Nephron progenitor cell (in vitro differentiated cells): ENCODE data around the gene ADGRG2.

Experiments used
- DNase-seq: peaks from one replicate; pipeline ENCODE4 v3.0.0; 2021
- H3K27ac Mint-ChIP-seq: 2 replicates; pipeline ENCODE4 v1.8.0; 2021; ENCODE audit warnings: mild to moderate bottlenecking, moderate library complexity, mixed read lengths
- H3K27me3 Mint-ChIP-seq: 2 replicates; pipeline ENCODE4 v1.8.0; 2021; ENCODE audit warnings: mild to moderate bottlenecking, low read depth, mixed read lengths; ENCODE audit not compliant: poor library complexity
- H3K36me3 Mint-ChIP-seq: 2 replicates; pipeline ENCODE4 v1.8.0; 2021; ENCODE audit warnings: low read depth, mixed read lengths
- H3K4me1 Mint-ChIP-seq: 2 replicates; pipeline ENCODE4 v1.8.0; 2021; ENCODE audit warnings: mixed read lengths
- H3K4me3 Mint-ChIP-seq: 2 replicates; pipeline ENCODE4 v1.8.0; 2021; ENCODE audit warnings: mild to moderate bottlenecking, moderate library complexity, mixed read lengths
- H3K9me3 Mint-ChIP-seq: 2 replicates; pipeline ENCODE4 v1.8.0; 2021; ENCODE audit warnings: mild to moderate bottlenecking, moderate library complexity, mixed read lengths
- CTCF ChIP-seq: fragments of 200-600 bp; sonication (generic); IDR thresholded peaks from 2 replicates; pipeline ENCODE4 v1.5.0; 2021; ENCODE audit warnings: antibody characterized with exemption

Gene ADGRG2

DNA sequence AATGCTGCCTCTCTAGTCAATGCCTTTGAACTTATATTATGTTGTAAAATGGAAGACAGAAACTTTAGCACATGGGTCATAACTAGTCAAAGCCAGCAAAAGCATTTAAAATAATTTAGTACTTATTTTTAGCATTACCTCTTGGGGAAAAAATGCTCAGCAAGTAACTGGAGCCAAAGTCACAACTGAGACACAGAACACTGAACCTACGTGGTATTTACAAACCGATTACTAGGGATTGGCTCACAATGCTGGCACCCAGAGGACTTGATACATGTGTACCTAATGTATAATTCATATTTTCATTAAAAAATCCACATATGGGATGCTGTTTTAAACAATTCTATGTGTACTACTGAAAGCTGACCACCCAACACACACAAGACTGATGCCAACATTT, 176.8 kb downstream of the ADGRG2 start:
- peaks cover 35% of the 10 kb centered on the region for H3K36me3 Mint-ChIP-seq
- no peak for DNase-seq
- H3K4me1 Mint-ChIP-seq, result peaks cover 5% of the 10 kb centered on the region
- no peak for TF ChIP-seq CTCF
- H3K27me3 Mint-ChIP-seq, result no peaks in the 10 kb centered on the region
- H3K27ac Mint-ChIP-seq, result no peak overlapping the region
- no peak overlapping the region for H3K4me3 Mint-ChIP-seq
- H3K9me3 Mint-ChIP-seq, result peaks cover 55% of the 10 kb centered on the region

GRCh38 chrX:18944482-18944881, 177.8 kb downstream of the ADGRG2 start:
- H3K4me3 Mint-ChIP-seq, result no peak overlapping the region
- H3K4me1 Mint-ChIP-seq, result peaks cover 5% of the 10 kb centered on the region
- H3K27ac Mint-ChIP-seq, result no peak overlapping the region
- H3K27me3 Mint-ChIP-seq, result no peaks in the 10 kb centered on the region
- no peak for TF ChIP-seq CTCF
- H3K9me3 Mint-ChIP-seq, result peaks cover 52% of the 10 kb centered on the region
- peaks cover 40% of the 10 kb centered on the region for H3K36me3 Mint-ChIP-seq
- DNase-seq, result no peak

DNA sequence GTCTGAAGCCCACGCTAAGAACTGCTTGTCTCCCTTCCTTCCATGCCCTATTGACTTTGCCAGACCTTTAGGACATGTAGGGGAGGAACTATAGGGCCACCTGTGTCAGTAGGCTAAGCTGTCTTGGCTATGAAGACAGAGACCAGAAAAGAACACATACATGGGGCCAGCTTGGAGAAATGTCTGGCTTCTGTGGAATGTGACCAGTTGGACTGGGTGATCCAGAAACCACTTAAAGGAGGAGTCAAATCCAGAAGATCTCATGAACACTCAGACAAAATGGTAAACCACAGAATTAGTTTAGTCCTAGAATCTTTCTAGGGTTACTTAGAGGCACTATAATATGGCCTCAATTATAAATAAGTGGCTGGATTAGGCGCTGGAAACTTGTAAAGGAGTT, 180.4 kb downstream of the ADGRG2 start:
- DNase-seq, result no peak
- no peak overlapping the region for H3K27ac Mint-ChIP-seq
- no peak for TF ChIP-seq CTCF
- H3K4me1 Mint-ChIP-seq, result peaks cover 5% of the 10 kb centered on the region
- peaks cover 57% of the 10 kb centered on the region for H3K9me3 Mint-ChIP-seq
- no peaks in the 10 kb centered on the region for H3K27me3 Mint-ChIP-seq
- no peak overlapping the region for H3K4me3 Mint-ChIP-seq
- peaks cover 41% of the 10 kb centered on the region for H3K36me3 Mint-ChIP-seq
